CD4-positive, alpha-beta T cell treated with Interferon alpha-2 for 1 hour (primary cell): ENCODE measurements around the gene GRIK1.

Source experiments
- DNase-seq, 2 donors: peaks; one replicate each; pipeline ENCODE4 v3.0.0-alpha.2; 2020 to 2022

The GRIK1 gene

DNA sequence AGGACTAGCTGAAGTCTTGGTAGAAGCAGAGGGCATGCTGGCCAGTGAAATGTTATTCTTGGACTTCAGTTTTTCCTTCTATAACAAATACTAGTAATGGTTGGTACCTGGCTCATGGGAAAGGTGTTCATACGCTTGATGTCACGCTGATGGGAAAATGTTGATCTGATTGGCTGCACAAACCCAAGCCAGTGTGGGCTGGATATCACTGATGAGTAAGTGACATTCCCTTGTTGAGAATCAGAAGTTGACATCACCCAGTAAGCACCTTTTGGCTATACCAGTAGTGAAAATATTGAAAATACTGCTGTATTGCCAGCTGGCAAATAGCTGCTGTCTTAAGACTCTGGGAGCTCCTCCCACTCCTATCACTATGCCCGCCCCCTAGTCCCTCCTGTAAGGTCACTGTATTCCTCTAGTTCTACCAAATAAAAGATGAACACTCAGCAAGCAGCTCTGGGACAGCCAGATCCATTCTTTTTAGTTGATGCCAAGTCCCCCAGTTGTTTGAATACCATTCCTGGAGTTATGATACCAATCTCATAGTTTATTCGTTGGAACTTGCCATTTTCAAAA lies 168.2 kb downstream of the GRIK1 start:
- DNase-seq, result no peak

GRCh38 chr21:29763674-29764073 lies 176.1 kb downstream of the GRIK1 start:
- DNase-seq, result no peak

DNA sequence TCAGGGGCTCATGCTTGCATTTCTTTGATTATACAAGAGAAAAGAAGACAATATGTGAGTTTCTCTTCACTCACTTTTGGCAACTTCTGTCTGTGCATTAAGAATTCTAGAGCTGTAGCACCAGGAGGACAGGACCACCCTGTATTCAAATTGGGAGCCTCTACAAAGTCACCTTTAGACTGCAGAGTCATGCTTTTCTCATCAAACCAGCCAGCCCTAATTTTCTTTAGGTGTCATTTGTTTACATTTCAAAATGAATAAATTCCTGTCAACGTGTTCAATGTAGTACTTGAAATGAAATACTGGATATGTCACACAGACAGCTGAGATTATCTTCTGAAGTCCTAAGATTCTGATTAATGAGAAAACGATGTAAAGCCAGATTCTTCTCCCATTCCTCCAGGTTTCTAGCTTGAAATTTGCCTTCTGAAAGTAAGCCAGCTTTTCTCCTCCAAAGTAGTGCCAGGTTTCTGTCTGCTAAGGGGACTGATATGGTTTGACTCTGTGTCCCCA lies 177.2 kb downstream of the GRIK1 start:
- no peak for DNase-seq

- DNase-seq, result no peak
Measured at GRCh38 chr21:29753216-29753615, 186.6 kb downstream of the GRIK1 start.

DNA sequence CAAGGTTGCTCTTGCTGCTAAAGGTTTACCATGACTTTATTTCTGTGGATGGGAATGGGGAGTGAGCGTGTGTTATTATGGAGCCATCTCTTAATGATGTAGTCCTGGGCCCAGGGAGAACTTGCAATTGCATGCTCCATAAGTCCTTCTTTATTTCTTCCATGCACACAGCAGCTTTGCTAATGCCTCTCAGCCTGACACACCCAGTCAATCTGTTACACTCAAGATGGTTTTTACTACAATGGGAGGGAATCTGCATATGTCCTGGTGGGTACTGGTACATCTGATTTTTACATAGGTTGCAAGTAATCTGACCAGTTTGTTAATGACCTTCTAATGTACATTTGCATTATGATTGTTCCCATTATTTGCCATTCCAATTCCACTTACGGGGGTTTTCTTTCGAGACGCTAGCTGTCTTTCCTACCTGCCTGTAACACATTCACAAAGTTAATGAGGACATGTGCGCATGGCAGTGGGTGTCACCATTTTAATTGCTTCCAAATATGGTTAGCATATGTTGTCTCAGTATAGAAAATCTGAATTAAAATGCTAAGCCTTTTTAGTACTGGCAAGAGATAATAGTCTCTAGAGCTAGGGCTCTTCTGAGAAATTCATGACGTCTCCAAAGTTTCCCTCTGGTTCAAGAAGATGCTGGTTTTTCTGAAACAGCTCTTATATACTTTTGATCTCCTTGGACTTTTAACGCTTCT lies 188.2 kb downstream of the GRIK1 start:
- no peak for DNase-seq

GRCh38 chr21:29749957-29750356 lies 189.8 kb downstream of the GRIK1 start:
- no peak for DNase-seq

DNA sequence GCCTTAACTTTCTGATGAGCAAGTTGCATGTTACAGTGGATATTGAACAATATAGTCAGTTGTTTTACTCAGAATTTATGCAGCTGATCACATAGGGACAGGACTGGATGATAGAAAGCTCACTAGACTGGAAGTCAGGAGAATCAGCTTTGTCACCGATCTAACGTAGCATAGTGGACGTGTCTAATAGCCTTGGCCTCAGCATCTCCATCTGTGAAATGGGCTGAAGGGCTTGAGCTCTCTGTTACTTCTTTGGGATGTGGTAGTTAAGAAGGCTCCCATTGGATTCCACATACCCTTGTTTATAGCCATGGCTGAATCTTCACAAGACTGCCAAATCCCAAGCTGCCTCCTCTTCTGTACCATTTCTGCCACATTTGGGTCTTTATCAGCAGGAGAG lies 190.6 kb downstream of the GRIK1 start:
- DNase-seq, result no peak

DNA sequence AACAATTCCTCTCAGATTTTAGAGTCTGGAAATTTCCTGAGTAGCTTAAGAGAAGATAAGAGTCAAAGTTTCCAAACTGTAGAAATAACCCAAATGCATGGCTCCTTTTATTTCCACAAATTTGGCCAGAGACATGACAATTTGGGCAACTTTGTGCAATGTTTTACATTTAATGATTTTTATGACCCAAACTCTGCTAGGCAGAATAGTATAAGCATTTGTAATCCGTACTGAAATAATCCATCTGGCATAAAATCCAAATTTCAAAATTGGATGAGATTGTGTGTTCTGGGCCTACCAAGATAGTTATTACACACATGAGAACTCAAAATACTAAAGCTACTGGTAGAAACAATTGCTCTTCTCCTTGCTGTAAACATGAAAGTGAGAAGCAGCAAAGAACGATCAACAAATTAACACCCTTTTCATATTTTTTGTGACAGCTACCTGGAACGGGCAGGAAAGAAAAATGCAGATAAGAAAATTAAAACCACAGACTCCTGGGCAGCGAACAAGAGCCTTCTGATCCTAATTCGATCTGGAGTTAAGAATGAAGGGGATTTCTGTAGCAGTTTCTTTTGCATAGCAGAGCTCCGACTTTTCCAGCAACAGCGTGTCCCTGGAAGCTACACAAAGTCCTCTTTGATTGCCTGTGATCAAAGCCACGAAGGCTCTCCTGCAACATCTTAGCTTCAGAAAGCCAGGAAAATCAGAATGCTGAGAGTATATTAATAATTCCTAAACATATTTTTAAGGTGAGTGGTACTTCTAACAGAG lies 191.2 kb downstream of the GRIK1 start:
- DNase-seq, result no peak

GRCh38 chr21:29741761-29742160 lies 198.0 kb downstream of the GRIK1 start:
- DNase-seq, result no peak

GRCh38 chr21:29739176-29739575 lies 200.6 kb downstream of the GRIK1 start:
- no peak for DNase-seq

GRCh38 chr21:29738730-29739129 lies 201.1 kb downstream of the GRIK1 start:
- no peak for DNase-seq

GRCh38 chr21:29737186-29737585 lies 202.6 kb downstream of the GRIK1 start:
- no peak for DNase-seq

DNA sequence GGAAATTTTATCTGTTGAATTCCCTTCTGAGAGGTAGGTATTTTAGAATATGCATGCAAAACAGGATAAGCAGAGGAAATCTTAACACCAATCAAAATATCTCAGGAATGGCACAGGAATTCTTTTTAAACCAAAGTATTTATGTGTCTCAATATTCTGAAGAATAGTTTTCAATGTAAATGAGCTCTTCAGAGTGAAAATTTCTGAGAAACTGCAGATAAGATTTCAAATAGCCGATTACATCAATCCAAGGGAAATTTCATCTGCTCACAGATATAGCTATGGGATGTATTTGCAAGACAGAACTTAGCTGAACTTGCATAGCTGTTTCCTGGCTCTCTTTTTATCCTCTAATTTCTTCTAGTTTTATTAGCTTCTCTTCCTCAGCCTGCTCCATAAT lies 209.5 kb downstream of the GRIK1 start:
- no peak for DNase-seq

DNA sequence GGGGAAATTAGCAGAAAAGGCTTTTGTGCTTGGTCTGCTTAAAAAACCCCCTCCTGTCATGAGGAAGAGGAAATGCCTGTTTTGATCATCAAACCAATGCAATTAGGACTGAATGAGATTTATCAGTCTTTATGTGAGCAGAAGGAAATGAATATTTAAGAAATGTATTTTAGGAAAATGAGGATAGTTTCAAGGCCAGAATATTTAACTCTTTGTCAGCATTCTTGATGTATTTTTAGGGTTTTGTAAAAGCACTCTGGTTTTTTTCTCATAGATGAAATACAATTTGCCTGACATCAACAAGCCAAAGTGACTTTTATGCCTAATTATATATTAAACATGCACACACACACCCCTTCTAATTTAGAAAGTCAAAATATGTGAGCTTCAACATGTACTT lies 213.8 kb downstream of the GRIK1 start:
- no peak for DNase-seq

GRCh38 chr21:29725025-29725736 lies 214.6 kb downstream of the GRIK1 start:
- no peak for DNase-seq

- DNase-seq, result no peak
Measured at GRCh38 chr21:29721964-29722363, 217.8 kb downstream of the GRIK1 start.

- no peak for DNase-seq
Measured at GRCh38 chr21:29721221-29721620, 218.6 kb downstream of the GRIK1 start.

- DNase-seq, result no peak
Measured at GRCh38 chr21:29719521-29719920, 220.3 kb downstream of the GRIK1 start.

DNA sequence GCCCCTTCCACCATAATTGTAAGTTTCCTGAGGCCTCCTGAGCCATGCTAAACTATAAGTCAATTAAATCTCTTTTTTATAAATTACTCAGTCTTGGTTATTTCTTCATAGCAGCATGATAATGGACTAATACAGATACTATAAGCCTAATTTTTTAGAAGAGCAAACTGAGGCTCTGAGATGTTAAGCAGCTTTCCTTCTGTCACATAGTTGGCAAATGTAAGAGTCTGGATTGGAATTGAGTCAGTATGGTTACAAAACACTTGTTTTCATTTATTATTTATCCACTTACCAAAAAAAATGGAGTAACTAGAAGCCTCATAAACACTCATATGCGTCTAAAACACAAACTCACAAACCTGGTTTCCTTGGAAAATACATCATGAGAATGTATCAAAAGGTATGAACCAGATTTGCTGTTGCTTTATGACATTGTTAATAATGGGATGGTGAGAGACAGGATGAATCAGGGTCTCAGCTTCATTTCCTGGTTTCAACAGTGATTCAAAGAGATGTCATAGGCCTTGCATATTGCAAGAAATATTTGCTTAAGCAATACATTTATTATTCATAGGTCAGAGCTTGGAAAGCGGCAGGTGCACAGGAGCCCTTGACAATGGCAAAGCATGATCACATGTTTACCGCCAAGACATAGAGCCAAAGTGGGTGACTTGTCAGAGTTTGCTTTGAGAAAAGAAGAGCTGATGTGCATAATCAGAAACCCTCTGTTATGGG lies 221.5 kb downstream of the GRIK1 start:
- no peak for DNase-seq

- no peak for DNase-seq
Measured at GRCh38 chr21:29717659-29718058, 222.1 kb downstream of the GRIK1 start.

GRCh38 chr21:29716753-29717152 lies 223.0 kb downstream of the GRIK1 start:
- no peak for DNase-seq

DNA sequence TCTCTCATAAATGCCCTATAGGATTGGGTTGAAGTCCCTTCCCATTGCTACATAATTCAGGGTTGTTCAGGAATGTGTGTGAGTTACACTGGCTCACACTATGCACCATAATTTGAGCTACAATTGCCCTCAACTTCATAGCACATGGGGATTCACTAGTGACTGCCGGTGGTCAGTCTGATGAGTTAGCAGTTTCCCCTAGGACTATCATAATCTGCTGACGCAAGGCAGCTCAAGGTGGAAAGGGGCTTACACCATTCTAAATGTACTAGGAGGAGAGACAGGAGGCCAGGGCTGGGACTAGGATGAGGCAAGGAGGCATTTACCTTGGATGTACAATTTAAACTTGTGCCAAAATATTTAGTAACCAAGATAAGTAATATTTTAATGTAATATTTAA lies 224.7 kb downstream of the GRIK1 start:
- DNase-seq, result no peak

- no peak for DNase-seq
Measured at GRCh38 chr21:29712818-29713217, 227.0 kb downstream of the GRIK1 start.
